ENCODE results near the gene TBCD.

DNA sequence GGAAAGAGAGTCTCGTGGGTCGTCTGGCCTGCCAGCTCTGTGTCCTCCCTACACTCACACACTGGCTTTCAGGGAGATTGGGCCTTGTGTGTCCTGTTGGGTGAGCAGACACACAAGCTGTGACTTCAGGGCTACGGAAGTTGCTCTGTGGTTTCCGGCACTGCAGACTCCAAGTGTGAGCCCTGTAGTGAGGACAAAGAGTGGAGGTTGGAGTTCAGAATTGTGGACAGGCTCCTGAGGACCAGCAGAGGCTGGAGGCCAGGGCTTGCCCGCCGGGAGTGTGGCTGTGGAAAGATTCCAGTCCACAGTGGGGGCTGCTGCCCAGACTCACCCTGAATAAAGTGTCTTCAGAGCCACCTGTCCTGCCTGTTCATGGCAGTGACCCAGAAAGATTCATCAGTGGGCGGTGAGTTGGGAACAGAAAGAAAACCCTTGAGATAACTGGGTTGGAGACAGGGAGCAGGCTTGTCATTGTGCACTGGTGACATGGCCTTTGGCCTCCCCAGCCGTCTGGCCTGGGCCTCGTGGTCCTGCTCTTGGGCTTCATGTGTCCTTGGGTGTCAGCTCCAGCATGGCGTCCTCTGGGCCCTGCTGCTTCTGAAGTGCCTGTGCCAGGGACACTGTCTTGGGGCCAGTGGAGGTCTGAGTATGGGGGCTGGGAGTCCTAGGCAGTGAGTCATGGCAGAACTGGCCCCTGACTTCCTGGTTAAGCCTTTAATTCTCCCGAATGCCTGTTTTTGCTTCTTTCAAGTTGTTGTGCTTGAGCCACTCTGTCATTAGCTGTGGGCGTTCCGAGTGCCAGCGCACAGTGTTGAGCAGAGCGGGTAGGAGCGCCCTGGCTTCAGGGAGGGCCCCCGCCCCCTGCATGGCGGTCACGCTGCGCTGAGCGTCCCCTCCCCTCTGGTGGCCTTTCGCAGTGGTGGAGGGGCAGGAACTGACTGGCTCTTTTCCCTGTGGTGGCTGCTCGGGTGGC lies 107.9 kb downstream of the TBCD start:
- TF ChIP-seq, protein P1, sequence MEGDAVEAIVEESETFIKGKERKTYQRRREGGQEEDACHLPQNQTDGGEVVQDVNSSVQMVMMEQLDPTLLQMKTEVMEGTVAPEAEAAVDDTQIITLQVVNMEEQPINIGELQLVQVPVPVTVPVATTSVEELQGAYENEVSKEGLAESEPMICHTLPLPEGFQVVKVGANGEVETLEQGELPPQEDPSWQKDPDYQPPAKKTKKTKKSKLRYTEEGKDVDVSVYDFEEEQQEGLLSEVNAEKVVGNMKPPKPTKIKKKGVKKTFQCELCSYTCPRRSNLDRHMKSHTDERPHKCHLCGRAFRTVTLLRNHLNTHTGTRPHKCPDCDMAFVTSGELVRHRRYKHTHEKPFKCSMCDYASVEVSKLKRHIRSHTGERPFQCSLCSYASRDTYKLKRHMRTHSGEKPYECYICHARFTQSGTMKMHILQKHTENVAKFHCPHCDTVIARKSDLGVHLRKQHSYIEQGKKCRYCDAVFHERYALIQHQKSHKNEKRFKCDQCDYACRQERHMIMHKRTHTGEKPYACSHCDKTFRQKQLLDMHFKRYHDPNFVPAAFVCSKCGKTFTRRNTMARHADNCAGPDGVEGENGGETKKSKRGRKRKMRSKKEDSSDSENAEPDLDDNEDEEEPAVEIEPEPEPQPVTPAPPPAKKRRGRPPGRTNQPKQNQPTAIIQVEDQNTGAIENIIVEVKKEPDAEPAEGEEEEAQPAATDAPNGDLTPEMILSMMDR (IDR thresholded peaks at IDR 0.05) = no peak
- no peak for TF ChIP-seq POLR2A (IDR thresholded peaks at IDR 0.05)
